Activated naive CD4-positive, alpha-beta T cell treated with anti-CD3 and anti-CD28 coated beads, Interleukin-2, amount 50 U/mL, for 16 hours (primary cell): ENCODE results near the gene PRKCH.
A peak's percentile ranks its signal among the peaks of the same experiment; 100 is the strongest.

Source experiments
- DNase-seq: peaks from one replicate; pipeline ENCODE4 v3.0.0-alpha.2; 2020

PRKCH gene

DNA sequence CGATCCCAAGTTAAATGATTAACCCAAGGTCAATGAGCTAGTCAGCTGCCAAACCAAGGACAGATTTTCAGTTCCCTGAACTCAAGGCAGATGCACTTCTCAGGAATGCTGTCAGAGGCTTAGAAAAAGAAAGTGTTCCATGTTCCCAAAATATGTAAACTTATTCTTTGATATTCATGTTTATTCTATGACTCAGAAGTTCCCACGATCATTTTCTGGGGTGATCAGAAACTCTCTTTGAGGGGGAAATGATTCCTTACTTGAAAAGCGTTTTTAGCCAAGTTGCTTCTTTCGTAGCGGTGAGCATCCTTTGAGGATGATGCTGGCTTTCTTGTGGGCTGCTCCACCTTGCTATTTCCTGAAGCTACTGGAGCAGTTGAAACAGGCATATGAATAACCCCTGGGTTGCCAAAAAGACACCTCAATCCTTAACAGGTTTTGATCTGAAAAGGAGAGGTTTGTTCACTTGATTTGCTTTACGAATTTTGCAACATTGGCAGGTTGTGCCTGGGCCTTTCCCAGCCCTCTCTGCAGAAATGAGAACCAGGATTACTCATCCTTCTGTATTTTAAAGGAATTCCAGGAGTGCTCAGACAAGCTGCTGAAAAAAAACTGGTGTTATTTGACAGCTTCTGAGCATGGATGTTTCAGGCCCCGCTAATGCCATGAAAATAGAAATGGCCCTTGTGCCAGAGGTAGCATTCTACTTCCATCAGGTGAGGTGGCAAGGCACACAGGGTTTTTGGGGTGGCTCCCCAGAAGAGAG, 252.6 kb downstream of the PRKCH start:
- DNase-seq = peak; percentile 23

DNA sequence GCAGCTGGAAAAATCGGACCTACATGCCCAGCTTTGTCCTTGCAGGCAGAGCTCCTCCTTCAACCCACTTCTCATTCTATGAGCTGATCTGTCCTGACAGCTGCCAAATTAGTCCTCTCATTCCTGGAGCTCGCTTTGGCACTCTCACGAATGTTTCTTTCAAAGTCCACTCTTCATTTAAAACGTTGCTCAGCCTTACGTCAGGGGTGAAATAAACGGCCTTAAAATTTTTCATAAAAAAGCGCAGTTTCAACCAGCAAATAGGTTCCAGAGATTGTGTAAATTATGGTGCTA, 253.1 kb downstream of the PRKCH start:
- no peak for DNase-seq

DNA sequence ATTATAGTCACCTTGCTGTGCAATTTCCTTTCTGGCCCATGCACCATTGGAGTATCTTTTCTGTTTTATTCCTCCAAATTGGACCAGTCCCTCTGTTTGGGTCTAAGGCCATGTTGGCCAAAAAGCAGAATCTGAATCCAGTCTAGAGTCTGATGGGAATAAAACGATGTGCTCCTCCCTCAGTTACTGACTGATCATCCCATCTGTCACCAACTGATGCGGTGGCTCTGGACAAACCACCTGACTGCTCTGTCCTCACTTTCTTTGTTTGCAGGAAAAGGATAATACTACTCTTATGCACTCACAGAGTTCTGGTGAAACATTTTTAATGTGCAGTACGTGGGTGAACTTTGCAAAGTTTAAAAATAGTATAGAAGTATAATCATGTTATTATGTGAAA, 253.7 kb downstream of the PRKCH start:
- no peak for DNase-seq

DNA sequence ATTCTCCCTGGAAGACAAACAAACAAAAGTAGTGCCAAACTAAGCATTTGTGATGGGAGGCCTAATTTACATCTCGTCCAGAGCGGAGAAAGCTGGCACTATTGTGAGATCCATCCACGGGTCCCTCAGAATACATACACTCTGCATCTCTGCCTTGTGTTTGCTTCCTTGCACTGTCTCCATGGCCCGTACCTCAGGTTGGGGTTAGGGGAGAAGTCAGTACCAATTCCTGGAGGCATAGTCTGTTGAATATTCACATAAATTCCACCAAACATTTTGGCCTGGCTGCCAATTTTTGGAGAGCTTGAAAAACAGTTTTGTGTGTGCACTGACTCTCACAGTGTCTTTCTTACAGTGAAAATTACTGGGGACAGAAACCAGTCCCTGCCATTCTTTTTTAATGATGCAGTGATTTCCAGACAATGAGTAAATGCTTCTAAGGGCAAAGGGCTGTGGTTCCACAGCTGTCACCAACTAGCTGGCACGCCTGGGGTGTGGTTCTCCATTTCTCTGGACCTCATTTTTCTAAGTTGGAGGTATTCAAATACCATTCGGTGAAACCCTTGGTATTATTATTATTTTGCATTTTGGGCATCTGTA, 254.3 kb downstream of the PRKCH start:
- DNase-seq = no peak

DNA sequence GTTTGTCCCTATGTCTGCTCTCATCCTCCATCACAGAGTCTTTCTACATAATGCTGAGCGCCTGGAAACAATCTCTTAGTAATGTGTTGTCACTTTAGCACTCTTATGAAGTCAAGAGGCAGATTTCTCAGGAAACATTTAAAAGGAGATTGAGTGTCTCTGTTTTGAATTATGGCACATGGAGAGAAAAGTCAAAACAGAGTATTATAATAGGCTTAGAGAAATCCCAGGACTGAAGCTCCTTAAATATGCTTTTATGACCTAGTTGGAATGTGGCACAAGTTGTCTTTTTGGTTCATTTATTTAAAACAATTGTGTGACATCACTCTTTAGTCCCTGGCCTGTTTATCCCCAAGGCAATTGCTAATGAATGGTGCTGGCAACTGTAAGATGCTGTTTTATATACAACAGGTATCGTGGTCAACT, 256.1 kb downstream of the PRKCH start:
- DNase-seq = no peak

DNA sequence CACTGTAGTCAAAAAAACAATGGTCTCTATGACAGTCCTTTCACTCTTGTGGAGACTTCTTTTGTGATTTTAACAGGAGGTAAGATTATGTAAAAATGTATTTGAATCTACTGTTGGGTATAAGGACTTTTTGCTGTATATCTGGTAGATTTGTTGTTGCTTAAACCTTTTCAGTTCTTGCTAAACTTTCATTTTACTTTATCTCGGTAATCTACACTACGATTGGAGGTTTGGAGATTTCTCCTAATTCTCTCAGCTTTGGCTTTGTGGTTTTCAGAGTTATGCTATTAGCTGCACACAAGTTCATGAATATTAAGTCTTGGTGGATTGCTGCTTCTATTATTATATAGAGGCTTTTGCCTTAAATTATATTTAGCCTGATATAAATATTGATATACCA, 257.4 kb downstream of the PRKCH start:
- DNase-seq = no peak

DNA sequence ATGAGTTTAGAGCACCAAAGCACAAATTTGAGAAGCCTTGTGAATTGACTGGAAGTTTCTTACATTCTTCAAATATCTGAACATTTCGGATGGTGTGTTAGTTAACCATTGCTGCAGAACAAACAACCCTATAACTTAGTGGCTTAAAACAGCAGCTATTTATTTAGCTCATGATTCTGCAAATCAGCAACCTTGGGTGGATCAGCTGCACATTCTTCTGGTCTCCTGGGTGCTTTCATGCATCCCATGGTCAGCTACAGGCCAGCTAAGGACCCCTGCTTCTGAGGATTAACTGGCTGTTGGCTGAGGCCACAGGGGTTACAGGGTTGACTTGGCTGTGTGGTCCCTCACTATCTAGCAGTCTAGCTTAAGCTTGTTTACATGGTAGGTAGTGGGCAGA, 260.0 kb downstream of the PRKCH start:
- no peak for DNase-seq

DNA sequence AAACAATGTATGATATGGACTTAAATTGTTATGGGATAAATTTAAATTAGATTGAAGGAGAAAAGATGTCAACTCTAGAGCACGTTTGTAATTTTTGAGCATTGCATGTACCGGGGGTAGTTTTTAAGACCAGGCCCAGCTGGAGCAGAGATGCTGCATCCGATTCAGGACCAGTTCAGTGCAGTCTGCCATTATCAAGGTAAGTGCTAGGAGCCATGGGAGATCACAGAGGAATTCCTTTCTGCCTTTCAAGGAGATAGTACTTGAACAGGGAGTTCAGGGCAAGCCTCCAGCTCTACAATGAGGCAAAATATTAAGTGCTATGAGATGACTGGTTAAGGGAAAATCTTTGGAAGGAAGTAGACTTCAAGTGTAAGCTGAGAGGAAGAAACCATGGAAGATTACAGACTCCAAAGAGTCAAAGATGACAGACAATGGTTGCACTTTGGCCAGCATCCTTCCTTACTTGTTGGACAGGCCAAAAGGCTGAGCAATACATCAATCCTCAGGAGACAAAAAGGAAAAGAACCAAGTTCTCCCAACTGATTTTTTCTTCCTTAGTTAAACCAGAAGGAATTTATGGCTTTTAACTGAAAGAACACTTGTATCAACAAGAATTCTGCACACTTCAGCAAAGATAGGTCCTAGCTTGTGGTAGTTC, 260.7 kb downstream of the PRKCH start:
- DNase-seq = no peak

DNA sequence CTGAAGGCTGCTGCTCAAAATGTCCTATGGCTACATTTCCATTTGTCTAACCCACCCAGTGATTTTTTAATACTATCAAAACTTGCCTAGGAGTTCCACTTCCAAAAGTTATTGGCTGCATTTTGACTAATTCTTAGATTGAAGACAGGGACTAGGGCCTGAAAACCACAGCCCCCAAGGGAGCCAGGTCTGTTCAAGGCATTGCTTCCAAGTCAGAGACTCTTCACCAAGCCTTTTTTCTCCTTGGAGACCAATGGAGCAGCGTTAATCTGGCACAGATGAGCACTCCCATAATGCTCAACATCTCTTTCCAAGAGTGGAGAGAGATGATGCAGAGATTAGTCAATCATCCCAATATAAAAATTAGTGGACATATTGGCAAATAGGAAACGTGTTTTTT, 261.4 kb downstream of the PRKCH start:
- DNase-seq = no peak

DNA sequence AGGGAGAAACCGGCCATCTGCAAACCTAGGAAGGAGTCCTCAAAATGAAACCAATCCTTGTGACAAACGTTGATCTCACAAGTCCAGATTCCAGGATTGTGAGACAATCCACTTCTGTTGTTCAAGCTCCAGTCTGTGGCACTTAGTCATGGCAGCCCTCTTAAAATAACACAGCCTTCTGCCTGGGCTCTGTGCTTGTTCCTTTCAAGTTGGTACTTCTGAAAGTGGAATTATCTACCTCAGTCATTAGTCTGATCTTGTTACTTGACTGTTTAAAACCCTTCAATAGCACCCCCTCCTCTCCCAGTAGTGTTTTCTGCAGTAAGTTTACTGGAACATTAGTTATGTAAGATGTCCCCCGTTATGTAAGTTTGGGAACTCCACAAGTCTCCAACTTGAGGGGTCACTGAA, 263.0 kb downstream of the PRKCH start:
- no peak for DNase-seq

DNA sequence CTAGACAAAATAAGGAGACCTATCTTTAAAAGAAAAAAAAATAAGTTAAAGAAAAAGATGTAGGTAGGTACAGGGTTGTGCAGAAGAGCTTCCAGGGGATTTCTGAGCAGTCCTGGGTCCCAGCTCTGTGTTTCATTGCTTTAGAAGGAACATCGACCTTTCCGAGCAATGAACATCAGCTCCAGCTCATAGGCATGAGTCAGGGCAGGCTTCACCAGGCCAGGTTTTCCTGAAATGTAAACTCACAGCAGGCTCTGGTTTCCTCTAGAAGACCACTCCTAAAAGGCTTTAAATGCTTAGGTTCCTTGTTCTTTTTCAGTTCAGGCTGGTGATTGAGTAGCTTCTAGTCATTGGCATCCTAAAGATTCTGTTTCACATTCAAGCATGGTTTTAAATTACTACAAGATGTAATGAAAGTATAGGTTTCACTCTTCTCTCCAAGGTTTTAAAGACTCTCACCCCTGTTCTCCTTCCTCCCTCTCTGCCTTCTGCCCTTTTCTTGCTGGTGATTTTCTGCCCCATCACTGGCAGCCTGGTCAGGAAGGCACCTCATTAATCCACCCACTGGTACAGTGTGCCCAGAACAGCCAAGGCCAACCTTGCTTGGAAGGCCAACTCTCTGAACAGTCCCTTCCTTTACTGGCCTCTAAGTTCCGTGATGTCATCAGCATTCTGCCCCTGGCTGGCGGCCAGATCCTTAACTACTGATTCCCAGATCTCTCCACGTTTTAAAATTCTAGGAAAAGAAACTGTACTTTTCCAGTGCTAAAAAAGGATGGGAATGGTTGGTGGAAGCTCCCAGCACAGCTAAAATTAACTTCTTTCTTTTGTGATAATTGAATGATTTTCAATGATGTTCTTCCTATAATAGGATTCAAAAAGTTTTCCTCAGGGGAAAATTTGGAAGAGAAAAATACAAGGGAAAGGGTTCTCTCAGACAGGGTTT, 264.5 kb downstream of the PRKCH start:
- DNase-seq = no peak

DNA sequence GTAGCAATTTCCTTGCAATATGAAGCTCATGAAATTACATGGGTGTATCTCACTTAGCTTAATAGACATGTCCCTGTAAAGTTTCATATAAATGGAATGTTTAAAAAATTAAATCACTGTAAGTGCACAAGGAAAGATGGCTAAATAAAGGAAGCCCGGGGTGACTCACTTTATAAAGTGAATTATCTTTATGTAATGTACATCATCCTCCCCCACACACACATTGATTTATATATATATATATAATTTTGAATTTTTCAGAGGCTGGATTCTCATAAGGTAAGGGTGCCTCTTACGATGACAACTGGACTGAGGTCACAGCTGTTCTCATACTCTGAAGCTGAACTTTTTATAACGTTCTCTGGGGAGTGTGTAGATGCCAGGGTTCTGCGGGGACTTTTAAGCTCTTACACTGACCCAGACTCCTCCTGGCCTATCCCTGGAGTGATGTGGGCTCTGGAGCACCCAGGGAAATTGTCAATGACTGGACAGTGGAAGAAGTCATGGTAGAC, 265.2 kb downstream of the PRKCH start:
- DNase-seq = no peak

DNA sequence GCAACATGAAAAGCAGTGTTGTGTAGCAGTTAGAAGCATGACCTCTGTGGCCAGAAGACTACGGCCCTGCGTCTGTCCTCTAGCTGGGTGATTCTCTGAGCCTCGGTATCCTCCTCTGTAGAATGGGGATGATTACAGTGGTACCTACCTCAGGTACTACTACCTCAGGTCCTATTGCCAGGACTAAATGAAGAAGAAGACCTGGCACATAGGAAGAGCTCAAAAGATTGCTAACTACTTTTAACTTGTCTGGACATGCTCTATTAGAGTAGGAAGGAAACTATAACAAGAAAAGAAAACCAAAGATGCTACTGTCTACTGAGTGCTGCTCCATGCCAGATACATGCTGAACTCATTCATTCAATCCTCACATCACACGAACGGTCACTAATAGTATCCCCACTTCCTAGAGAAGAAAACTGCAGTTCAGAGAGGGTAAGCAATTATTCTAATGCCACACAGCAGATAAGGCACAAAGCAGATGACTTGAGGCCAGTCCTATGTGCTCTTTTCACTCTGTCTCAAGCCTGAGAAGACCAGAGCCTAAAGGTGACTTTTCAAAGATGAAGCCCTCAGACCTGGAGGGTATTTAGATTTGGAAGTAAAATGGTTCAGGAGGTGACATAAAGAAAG, 265.8 kb downstream of the PRKCH start:
- no peak for DNase-seq

DNA sequence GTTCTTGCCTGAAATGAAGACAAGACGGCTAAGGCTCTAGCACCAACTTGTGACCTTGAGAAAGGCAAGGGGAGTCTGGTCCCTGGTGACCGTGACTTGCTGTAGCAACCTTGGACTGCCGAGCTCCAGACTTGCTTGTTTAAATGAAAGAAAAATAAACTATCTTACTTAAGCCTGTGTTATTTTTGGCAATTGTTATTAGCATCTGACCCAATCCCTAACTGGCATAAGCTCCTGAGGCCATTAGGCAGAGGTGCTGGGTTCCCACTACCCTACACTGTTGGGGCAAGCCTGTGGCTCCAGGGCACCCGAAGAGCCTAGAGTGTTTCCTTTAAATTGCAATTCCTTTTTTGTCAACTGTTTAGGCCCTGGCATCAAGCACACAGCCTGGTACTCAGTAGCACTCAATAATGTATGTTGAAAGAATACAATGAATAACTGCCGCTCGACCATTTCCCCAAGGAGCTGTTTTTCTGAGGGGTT, 267.1 kb downstream of the PRKCH start:
- DNase-seq = no peak

DNA sequence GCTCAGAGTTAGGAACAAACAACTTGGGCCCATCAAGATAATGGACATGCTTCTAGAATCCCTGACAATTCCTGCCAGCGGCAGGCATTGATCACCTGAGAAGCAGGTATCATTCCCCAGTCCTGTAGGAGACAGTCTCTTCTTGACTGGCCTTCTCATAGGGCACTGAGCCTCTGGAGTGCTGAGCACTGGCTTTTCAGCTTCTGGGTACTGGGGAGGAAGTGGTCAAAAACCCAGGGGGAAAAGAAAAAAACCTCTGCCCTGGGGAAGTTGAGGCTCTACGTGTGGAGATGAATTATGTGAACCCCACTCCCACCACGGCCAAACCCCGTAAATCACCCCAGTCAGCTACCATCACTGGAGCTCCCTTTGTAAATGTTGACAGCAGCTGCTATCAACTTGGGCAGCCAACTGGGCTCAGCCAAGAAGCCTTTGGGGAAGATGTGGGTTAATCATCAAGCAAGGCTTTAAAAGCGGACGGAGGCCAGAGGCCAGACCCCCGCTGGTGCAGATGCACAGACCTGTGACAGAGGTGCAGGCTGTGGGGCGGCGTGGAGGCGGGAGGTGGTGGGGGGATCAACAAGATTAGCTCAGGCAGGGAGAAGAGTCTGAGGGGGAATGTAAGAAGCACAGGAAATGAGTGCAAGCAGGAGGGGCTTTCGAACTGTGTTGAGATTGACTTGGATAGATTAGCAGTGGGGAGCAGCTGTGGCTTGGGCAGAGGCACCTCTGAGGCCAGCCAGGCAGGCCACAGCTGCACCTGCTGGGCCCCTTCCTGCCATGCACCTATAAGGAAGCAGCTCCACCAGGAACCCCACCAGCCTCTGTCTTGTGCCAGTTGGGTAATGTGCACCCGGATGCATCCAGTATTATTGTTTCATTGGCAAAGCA, 268.6 kb downstream of the PRKCH start:
- no peak for DNase-seq

DNA sequence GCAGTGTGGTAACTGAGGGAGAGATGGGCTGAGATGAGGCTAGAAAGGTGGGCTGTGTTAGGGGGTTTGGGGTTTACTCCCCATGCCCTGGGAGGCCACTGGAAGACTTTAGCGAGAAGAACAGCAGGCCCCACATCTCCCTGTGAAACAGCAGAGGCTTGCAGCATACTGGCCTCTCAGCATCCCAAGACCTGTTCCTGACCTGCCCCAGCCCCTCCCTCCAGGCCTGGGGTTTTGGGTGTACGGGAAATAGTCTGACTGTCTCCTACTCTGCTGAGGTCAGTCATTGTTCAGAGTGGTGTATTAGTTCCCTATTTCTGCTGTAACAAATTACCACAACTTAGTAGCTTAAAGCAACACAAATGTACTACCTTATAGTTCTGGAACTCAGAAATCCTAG, 270.5 kb downstream of the PRKCH start:
- DNase-seq = no peak

DNA sequence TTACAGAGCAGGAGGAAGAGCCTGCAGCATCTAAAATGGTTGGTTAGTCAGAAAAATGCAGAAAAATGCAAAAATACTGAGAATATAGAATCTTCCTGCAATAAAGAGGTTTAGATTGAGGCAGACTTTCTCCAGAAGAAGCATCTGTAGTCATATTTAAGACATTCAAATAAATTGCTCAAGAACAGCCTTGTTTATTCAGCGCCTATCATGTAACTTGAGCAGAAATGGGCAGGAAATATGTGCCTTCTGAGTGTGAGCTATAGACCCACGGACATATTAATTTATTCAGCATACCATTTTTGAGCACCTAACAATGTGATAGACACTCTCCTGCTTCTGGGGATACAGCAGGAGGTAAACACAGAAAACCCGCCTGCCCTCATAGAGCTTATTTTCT, 272.0 kb downstream of the PRKCH start:
- no peak for DNase-seq

DNA sequence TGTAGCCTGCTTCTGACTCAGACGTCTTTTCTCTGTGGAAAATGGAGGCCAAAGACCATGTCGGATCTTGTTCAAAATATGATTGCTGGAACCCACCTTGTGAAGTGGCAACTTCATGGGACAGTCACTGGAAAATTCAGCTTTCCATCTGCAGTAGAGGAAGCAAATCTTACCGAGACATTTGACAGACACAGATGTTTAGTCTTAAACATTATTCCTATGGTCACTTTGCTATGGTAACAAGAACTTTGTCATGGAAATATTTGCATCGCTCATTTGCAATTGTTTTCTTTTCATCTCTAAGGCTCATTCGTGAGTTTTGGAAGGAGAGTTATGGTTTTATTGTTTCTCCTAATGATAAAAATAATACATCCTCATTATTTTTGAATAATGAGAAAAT, 275.6 kb downstream of the PRKCH start:
- no peak for DNase-seq

DNA sequence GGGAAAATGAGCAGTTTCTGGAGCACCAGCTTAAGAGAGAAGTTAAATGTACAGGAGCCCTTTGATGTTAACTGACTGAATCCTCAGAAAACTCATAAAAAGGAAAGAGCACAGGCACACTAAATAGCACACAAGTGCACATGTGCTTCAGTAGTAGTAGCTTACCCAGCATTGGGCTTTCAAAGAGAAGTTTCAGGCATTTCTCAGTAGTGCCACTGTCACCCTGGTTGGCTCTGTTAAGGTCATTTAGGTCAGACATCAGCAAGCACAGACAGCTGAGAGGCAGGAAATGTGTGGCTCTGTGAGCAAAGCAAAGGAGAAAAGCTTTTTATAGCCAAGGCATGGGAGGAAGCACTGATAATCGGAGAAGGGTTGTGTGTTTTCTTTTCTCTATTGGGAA, 277.6 kb downstream of the PRKCH start:
- no peak for DNase-seq

DNA sequence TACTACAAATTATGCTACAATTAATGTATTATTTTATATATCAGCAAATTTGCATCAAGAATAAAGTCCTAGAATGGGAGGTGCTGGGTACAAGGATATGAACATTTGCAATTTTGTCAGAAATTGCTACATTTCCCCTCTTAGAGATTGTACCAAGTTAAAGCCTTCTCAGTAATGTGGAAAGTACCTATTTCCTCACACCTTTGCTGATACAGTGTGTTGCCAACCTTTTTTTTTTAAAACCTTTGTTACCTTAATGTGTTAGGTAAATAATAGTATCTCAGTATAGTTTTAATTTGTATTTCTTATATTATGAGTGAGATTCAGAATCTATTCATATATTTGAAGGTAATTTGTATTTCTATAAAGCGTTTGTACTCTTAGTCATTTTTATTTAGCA, 278.6 kb downstream of the PRKCH start:
- DNase-seq = no peak
